ENCODE data around the gene MCM9.

- TF ChIP-seq CTCF (IDR thresholded peaks at IDR 0.05), result no peak
- no peak for TF ChIP-seq EZH2 (IDR thresholded peaks at IDR 0.05; ENCODE audit: borderline replicate concordance, insufficient read depth, low read depth, low read length, poor library complexity, severe bottlenecking)
Observed at GRCh38 chr6:118967239-118967638, 32.3 kb upstream of the MCM9 start.
